Trophoblast cell (in vitro differentiated cells and primary cell): ENCODE measurements around the gene CGN.

Experiments
- DNase-seq, 2 donors: peaks; one replicate each; pipeline ENCODE4 v3.0.0-alpha.2; 2016
- H2AFZ ChIP-seq: 2 replicates; pipeline ENCODE4 v1.6.1; 2013; ENCODE audit warnings: low read length, moderate library complexity, mild to moderate bottlenecking; ENCODE audit not compliant: insufficient read depth, poor library complexity
- H2AK5ac ChIP-seq: 2 replicates; pipeline ENCODE4 v1.6.1; 2013; ENCODE audit warnings: mild to moderate bottlenecking, low read length
- H2BK120ac ChIP-seq: 2 replicates; pipeline ENCODE4 v1.6.1; 2013; ENCODE audit warnings: low read length, mild to moderate bottlenecking, moderate library complexity; ENCODE audit not compliant: insufficient read depth, poor library complexity
- H2BK12ac ChIP-seq: 2 replicates; pipeline ENCODE4 v1.6.1; 2013; ENCODE audit warnings: mild to moderate bottlenecking, low read length, moderate library complexity
- H2BK5ac ChIP-seq: 2 replicates; pipeline ENCODE4 v1.6.1; 2013; ENCODE audit warnings: low read length, low read depth, moderate library complexity, mild to moderate bottlenecking; ENCODE audit not compliant: poor library complexity
- H3K14ac ChIP-seq: 2 replicates; pipeline ENCODE4 v1.6.1; 2013; ENCODE audit warnings: mild to moderate bottlenecking, low read length
- H3K18ac ChIP-seq: 2 replicates; pipeline ENCODE4 v1.6.1; 2013; ENCODE audit warnings: mild to moderate bottlenecking, low read length
- H3K23ac ChIP-seq: 2 replicates; pipeline ENCODE4 v1.6.1; 2013; ENCODE audit warnings: low read length
- H3K27ac ChIP-seq: 2 replicates; pipeline ENCODE4 v1.5.1; 2013; ENCODE audit warnings: low read depth, mild to moderate bottlenecking, inconsistent platforms, low read length, moderate library complexity
- H3K27me3 ChIP-seq: 2 replicates; pipeline ENCODE4 v1.6.1; 2013; ENCODE audit warnings: inconsistent platforms, mild to moderate bottlenecking, low read length, moderate library complexity; ENCODE audit not compliant: insufficient read depth
- H3K36me3 ChIP-seq, 2 experiments: 1 replicate in 1 of 2; 2 replicates in 1 of 2; pipeline ENCODE4 v1.6.1; 2013; ENCODE audit warnings: low read length in 2 of 2, mild to moderate bottlenecking in 2 of 2, moderate library complexity in 1 of 2; ENCODE audit not compliant: insufficient read depth in 2 of 2, control insufficient read depth in 1 of 2
- H3K4ac ChIP-seq: 2 replicates; pipeline ENCODE4 v1.6.1; 2013; ENCODE audit warnings: low read depth, mild to moderate bottlenecking, low read length, moderate library complexity
- H3K4me1 ChIP-seq, 2 experiments: 1 replicate in 1 of 2; 2 replicates in 1 of 2; pipeline ENCODE4 v1.6.1; 2013; ENCODE audit warnings: low read length in 2 of 2, mild to moderate bottlenecking in 2 of 2, moderate library complexity in 1 of 2; ENCODE audit not compliant: insufficient read depth in 2 of 2, control insufficient read depth in 1 of 2
- H3K4me2 ChIP-seq: 2 replicates; pipeline ENCODE4 v1.6.1; 2013; ENCODE audit warnings: inconsistent platforms, mild to moderate bottlenecking, low read length, moderate library complexity
- H3K4me3 ChIP-seq: 2 replicates; pipeline ENCODE4 v1.5.1; 2013; ENCODE audit warnings: mild to moderate bottlenecking, low read depth, low read length, inconsistent platforms
- H3K79me1 ChIP-seq: one replicate; pipeline ENCODE4 v1.6.1; 2013; ENCODE audit warnings: low read length
- H3K79me2 ChIP-seq: 2 replicates; pipeline ENCODE4 v1.6.1; 2013; ENCODE audit warnings: low read length, mild to moderate bottlenecking; ENCODE audit not compliant: control insufficient read depth, insufficient read depth, poor library complexity
- H3K9ac ChIP-seq: 2 replicates; pipeline ENCODE4 v1.6.1; 2013; ENCODE audit warnings: mild to moderate bottlenecking, low read length
- H3K9me3 ChIP-seq: 2 replicates; pipeline ENCODE4 v1.6.1; 2013; ENCODE audit warnings: low read depth, mild to moderate bottlenecking, control low read depth, inconsistent platforms, low read length; ENCODE audit not compliant: insufficient read depth
- H4K12ac ChIP-seq: 2 replicates; pipeline ENCODE4 v1.6.1; 2013; ENCODE audit warnings: low read depth, mild to moderate bottlenecking, low read length, moderate library complexity
- H4K8ac ChIP-seq: 2 replicates; pipeline ENCODE4 v1.6.1; 2013; ENCODE audit warnings: low read depth, mild to moderate bottlenecking, low read length, moderate library complexity
- H4K91ac ChIP-seq: one replicate; pipeline ENCODE4 v1.6.1; 2013; ENCODE audit warnings: low read depth, mild to moderate bottlenecking, low read length, moderate library complexity
- WGBS: extraction: QIAGEN DNeasy Blood & Tissue Kit; methylation state at CpG from one replicate; pipeline ENCODE4 v1.1.7; 2013; ENCODE audit warnings: missing lambda C conversion rate; ENCODE audit not compliant: insufficient read length, insufficient coverage; ENCODE audit errors: extremely low coverage; 5-methylcytosine and 5-hydroxymethylcytosine counted together

CGN gene

GRCh38 chr1:151577173-151577572, 66.0 kb downstream of the CGN start:
- no peak overlapping the region for H3K14ac ChIP-seq
- peaks cover 48 to 77% of the 10 kb centered on the region in 2 experiments for H3K36me3 ChIP-seq
- WGBS, result no CpG with 5 or more reads among the region's 2 CpGs
- peaks cover 14 to 15% of the 10 kb centered on the region in 2 experiments for H3K4me1 ChIP-seq
- H4K91ac ChIP-seq, result no peak overlapping the region
- H2BK5ac ChIP-seq, result no peak overlapping the region
- no peak overlapping the region for H2AK5ac ChIP-seq
- no peak overlapping the region for H3K18ac ChIP-seq
- no peak overlapping the region for H3K4ac ChIP-seq
- no peak overlapping the region for H4K12ac ChIP-seq
- no peak overlapping the region for H3K9ac ChIP-seq
- no peaks in the 10 kb centered on the region for H3K9me3 ChIP-seq
- H3K4me2 ChIP-seq, result no peak overlapping the region
- no peak overlapping the region for H4K8ac ChIP-seq
- no peak overlapping the region for H2AFZ ChIP-seq
- no peaks in the 10 kb centered on the region for H3K79me2 ChIP-seq
- H3K27ac ChIP-seq, result no peak overlapping the region
- H3K79me1 ChIP-seq, result peaks cover 3% of the 10 kb centered on the region
- no peak overlapping the region for H3K23ac ChIP-seq
- no peak overlapping the region for H3K4me3 ChIP-seq
- no peak for DNase-seq
- no peaks in the 10 kb centered on the region for H3K27me3 ChIP-seq
- no peak overlapping the region for H2BK12ac ChIP-seq
- H2BK120ac ChIP-seq, result no peak overlapping the region

GRCh38 chr1:151578941-151579340, 67.8 kb downstream of the CGN start:
- Histone ChIP-seq H2BK120ac (no peak overlapping the region), H3K23ac (no peak overlapping the region), H4K91ac (no peak overlapping the region), H2AK5ac (no peak overlapping the region), H3K4me3 (no peak overlapping the region), H3K79me1 (peaks cover 3% of the 10 kb centered on the region), H3K27ac (peak overlapping the region; percentile 45), H3K36me3 (peaks cover 40 to 71% of the 10 kb centered on the region in 2 experiments), H2BK5ac (no peak overlapping the region), H4K8ac (no peak overlapping the region), H3K27me3 (no peaks in the 10 kb centered on the region), H3K18ac (no peak overlapping the region), H2BK12ac (no peak overlapping the region), H3K4me1 (peaks cover 16 to 27% of the 10 kb centered on the region in 2 experiments), H3K4ac (no peak overlapping the region), H2AFZ (no peak overlapping the region), H3K14ac (no peak overlapping the region), H3K4me2 (no peak overlapping the region), H3K9me3 (no peaks in the 10 kb centered on the region), H3K9ac (no peak overlapping the region), H4K12ac (no peak overlapping the region), H3K79me2 (no peaks in the 10 kb centered on the region)
- peak; percentile 30 to 79 for DNase-seq
- no CpG with 5 or more reads among the region's 1 CpG for WGBS

GRCh38 chr1:151579436-151580225, 68.4 kb downstream of the CGN start:
- no CpG with 5 or more reads among the region's 8 CpGs for WGBS
- Histone ChIP-seq H4K8ac (no peak overlapping the region), H4K12ac (no peak overlapping the region), H3K14ac (no peak overlapping the region), H3K23ac (no peak overlapping the region), H3K4me2 (no peak overlapping the region), H2BK120ac (no peak overlapping the region), H3K79me2 (no peaks in the 10 kb centered on the region), H3K4me1 (peaks cover 22 to 34% of the 10 kb centered on the region in 2 experiments), H3K18ac (no peak overlapping the region), H2AK5ac (no peak overlapping the region), H2BK12ac (no peak overlapping the region), H2AFZ (no peak overlapping the region), H3K9ac (no peak overlapping the region), H3K79me1 (peaks cover 5% of the 10 kb centered on the region), H3K27me3 (no peaks in the 10 kb centered on the region), H3K4me3 (no peak overlapping the region), H4K91ac (no peak overlapping the region), H3K9me3 (no peaks in the 10 kb centered on the region), H3K4ac (no peak overlapping the region), H3K36me3 (peaks cover 36 to 68% of the 10 kb centered on the region in 2 experiments), H2BK5ac (no peak overlapping the region), H3K27ac (no peak overlapping the region)
- DNase-seq, result peak; percentile 84 to 88

- H2BK120ac ChIP-seq, result peak overlapping the region; percentile 21
- peak overlapping the region; percentile 10 for H4K91ac ChIP-seq
- no peaks in the 10 kb centered on the region for H3K27me3 ChIP-seq
- H3K9ac ChIP-seq, result no peak overlapping the region
- peaks cover 24 to 53% of the 10 kb centered on the region in 2 experiments for H3K36me3 ChIP-seq
- no peak overlapping the region for H2BK12ac ChIP-seq
- H3K18ac ChIP-seq, result peak overlapping the region; percentile 54
- H3K4me3 ChIP-seq, result no peak overlapping the region
- no peak for DNase-seq
- H3K4me2 ChIP-seq, result no peak overlapping the region
- H3K27ac ChIP-seq, result peak overlapping the region; percentile 51
- peak overlapping the region; percentile 34 for H2BK5ac ChIP-seq
- WGBS, result no CpG with 5 or more reads among the region's 5 CpGs
- H2AFZ ChIP-seq, result no peak overlapping the region
- no peak overlapping the region for H3K4ac ChIP-seq
- H3K79me2 ChIP-seq, result no peaks in the 10 kb centered on the region
- H3K4me1 ChIP-seq, result peaks cover 27 to 43% of the 10 kb centered on the region in 2 experiments
- H3K9me3 ChIP-seq, result no peaks in the 10 kb centered on the region
- no peak overlapping the region for H2AK5ac ChIP-seq
- peak overlapping the region; percentile 13 for H4K8ac ChIP-seq
- peaks cover 5% of the 10 kb centered on the region for H3K79me1 ChIP-seq
- no peak overlapping the region for H4K12ac ChIP-seq
- H3K23ac ChIP-seq, result no peak overlapping the region
- H3K14ac ChIP-seq, result peak overlapping the region; percentile 30
Measured at GRCh38 chr1:151581451-151581850, 70.3 kb downstream of the CGN start.
